Putamen (tissue), 1 donor: ENCODE measurements around the gene PSPC1.
"Not testable (repeated sequence)": the region's sequence is repeated elsewhere in the genome, so short reads cannot be mapped to it uniquely, and the experiment has no call there.

Experiments
- DNase-seq: peaks from one replicate; pipeline ENCODE4 v3.0.0-alpha.2; 2016; ENCODE audit warnings: low spot score

The PSPC1 gene

DNA sequence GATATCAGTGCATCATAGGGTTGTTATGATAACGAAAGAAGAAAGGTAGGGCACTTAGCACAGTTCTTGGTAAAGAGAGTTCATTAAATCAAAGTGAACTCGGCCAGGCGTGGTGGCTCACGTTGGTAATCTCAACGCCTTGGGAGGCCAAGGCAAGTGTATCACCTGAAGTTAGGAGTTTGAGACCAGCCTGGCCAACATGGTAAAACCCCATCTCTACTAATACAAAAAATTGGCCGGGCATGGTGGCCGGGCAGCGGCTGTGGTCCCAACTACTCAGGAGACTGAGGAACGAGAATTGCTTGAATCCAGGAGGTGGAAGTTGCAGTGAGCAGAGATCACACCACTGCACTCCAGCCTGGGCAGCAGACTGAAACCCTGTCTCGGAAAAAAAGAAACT lies 19.1 kb downstream of the PSPC1 start:
- DNase-seq: no peak

- no peak for DNase-seq
Measured at GRCh38 chr13:19759669-19760068, 23.1 kb downstream of the PSPC1 start.

GRCh38 chr13:19742643-19743042 lies 40.1 kb downstream of the PSPC1 start:
- DNase-seq: no peak

DNA sequence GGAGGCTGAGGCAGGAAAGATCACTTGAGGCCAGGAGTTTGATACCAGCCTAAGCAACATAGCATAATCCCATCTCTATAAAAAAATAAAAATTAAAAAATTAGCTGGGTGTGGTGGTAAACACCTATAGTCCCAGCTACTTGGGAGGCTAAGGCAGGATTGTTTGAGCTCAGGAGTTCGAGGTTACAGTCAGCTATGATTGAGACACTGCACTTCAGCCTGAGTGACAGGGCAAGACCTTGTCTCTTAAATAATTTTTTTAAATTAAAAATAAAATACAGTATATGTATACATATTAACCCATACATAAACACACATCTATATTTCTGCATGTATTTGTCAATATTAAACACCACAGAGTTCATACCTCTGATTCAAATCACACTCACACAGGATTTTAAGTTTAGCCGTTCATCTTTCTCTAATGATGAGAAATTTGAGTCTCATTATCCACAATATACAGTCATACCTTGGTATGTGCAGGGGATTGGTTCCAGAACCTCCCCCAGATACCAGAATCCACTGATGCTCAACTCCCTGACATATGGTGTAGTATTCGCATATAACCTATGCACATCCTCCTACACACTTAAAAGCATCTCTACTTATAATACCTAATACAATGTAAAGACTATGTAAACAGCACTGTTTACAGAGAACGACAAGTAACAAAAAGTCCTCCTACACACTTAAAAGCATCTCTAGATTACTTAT lies 44.7 kb downstream of the PSPC1 start:
- DNase-seq: no peak

GRCh38 chr13:19726611-19727010 lies 56.1 kb downstream of the PSPC1 start:
- no peak for DNase-seq

DNA sequence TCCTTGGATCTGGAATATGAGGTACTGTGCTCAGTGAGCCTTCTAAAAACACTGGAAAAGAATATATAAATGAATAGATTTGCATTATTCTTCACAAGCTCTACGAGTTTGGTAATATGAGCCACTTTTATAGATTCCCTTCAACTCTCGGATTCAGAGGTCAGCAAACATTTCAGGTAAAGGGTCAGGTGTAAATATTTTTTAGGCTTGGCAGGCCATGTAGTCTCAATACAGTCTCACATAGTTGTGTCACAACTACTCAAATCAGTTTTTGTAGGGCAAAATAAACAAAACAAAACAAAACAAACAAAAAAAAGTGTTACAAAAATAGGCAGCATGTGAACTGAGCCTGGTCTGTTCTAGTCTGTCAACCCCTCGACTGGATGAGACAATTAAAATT lies 57.4 kb downstream of the PSPC1 start:
- DNase-seq: no peak

DNA sequence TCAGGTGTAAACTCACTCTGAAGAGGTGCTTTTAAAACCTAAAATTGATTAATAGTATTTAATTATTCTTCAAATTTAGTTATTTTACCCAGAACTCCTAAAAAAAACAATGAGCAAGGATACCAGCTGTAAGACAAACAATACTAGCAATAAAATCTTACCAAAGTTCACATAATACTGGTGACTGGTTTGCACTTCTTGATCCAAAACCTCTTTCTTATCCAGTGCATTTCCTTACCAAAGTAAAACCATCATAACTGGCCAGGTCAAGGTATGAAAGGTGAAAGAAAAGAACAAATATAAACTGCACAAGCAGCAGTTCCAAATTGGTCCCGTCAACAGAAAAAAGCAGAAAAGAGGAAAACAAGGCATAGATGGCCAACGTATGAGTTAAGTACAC lies 62.7 kb downstream of the PSPC1 start:
- DNase-seq: no peak

DNA sequence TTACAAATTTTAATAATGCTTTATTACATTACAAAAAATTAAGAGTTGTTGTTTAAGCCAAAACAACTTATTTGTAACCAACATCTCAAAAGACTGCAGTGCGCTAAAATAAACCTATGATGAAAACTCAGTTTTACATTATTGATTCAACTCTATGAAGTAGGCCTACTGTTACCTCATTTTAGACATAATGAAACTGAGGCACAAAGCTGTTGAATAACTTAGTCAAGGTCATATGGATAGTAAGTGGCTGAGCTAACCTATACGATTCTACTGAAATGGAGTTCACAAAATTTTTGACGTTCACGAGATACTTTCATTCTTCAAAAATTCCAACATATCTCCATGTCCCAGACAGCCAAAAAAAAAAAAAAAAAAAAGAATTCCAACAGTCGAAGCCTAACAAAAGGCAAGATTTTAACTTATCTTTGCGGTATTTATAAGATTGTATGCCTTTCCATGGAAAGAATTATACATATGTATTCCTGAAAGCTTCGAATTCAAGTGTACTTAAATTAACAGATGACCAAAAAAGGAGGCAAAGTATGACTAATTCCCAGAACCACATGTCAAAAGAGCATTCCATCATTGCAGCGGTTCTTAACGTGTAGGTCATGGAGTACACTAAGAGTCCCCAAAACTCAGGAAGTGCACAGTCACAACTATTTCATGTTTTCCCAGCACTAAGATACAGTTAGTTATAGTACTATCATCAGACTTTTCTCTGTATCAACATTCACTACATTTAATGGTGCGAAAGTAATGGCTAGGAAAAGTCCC lies 69.4 kb downstream of the PSPC1 start:
- DNase-seq: no peak

DNA sequence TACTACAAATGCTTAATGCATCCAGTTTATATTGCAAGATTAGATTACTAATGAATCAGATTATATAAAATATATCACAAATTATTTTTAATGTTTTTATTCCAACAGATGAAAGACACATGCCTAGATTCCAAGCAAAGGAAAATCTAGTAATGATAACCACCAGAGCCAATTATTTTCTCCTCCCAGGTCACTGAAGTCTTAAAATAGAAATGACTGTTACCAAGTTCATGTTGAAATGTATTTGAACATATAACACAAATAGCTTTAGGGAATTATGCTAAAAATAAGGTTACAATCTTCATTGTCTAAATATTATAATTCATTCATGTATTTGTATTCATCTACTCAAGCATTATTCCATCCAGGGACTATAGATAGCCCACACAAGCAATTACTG lies 73.0 kb downstream of the PSPC1 start:
- DNase-seq: not testable (repeated sequence)

- DNase-seq: not testable (repeated sequence)
Measured at GRCh38 chr13:19709039-19709438, 73.7 kb downstream of the PSPC1 start.

DNA sequence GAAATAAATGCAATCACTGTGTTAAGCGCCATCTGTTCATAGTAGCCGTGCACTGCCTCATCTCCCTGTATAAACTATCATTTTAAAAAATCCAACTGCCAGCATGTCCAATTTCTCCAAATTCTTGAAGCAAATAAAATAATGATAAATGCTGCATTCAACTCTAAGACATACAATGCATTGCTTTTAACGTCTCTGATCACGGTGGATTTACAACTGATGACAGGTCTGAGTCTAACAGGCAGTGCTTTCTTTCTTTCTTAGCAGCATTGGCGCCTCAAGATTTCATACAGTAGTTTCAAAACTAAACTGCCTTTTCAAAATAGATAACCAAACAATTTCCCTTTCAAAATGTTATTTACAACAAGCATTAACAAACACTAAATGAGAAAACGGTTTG lies 78.5 kb downstream of the PSPC1 start:
- not testable (repeated sequence) for DNase-seq

- not testable (repeated sequence) for DNase-seq
Measured at GRCh38 chr13:19701619-19702018, 81.1 kb downstream of the PSPC1 start.

GRCh38 chr13:19700963-19701362 lies 81.8 kb downstream of the PSPC1 start:
- not testable (repeated sequence) for DNase-seq

DNA sequence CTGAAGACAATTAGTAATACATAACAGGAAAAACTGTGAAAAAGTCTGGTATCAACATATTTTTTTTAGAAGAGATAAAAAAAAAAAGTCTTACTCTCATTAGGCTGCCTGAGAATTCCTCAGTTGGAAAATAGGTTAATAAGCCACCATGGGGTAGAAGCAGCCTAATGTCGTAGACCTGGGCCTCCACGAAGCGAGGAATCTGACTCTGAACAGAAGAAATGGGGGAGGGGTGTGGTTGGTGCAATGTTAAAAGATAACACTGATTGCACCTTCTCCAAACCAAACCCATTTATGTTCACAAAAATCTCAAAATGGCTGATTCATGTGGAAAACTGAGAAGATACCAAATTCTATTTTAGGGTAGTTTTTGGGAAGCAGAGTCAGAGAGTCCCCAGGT lies 86.9 kb downstream of the PSPC1 start:
- no peak for DNase-seq

GRCh38 chr13:19695428-19695827 lies 87.3 kb downstream of the PSPC1 start:
- DNase-seq: no peak

DNA sequence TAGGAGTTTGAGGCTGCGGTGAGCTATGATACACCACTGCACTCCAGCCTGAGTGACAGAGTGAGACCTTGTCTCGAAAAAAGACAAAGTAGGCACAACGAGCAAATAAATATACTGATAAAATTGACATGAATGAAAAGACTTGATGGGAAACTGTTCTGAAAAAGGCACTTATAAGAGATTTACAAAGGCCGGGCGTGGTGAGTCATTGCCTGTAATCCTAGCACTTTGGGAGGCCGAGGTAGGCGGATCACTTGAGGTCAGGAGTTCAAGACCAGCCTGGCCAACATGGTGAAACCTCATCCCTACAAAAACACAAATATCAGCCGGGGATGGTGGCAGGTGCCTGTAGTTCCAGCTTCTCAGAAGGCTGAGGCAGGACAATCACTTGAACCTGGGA lies 91.3 kb downstream of the PSPC1 start:
- not testable (repeated sequence) for DNase-seq

DNA sequence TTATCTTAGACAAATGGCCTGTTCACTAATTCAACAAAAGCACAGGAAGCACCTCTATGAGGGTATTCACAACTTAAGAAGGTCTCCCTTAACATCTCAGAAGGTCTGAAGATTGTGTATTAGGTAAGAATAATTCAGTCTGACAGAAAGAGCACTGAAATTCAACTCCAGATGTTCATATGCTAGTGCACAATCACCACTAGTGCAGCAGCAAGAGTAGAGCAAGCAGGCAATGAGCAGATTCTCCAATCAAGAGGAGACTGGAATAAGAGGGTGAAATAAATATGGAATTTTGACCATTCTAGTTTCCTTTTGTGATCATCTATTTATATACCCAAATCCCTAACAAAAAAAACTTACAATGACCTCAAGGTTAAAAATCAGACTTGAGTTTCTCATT lies 97.3 kb downstream of the PSPC1 start:
- DNase-seq: no peak

- no peak for DNase-seq
Measured at GRCh38 chr13:19685034-19685433, 97.7 kb downstream of the PSPC1 start.

DNA sequence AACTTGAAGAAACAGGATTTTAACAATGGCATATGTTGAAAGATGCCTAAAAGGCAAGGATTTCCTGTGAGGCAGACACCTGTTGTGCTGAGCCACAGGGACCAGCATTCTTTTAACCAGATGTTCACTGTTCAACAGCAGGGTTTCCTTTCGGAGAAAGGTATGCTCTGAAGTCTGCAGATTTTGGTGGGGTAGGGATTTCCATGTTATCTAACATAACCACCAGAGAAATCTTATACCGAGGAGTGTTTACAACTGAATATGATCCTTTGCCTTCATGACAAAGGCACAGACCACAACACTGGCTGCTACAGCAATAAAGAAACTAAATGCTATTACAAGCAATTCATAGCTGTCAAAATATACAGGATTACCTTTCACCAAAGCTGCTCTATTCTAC lies 101.2 kb downstream of the PSPC1 start:
- DNase-seq: no peak

GRCh38 chr13:19680751-19681150 lies 102.0 kb downstream of the PSPC1 start:
- no peak for DNase-seq

DNA sequence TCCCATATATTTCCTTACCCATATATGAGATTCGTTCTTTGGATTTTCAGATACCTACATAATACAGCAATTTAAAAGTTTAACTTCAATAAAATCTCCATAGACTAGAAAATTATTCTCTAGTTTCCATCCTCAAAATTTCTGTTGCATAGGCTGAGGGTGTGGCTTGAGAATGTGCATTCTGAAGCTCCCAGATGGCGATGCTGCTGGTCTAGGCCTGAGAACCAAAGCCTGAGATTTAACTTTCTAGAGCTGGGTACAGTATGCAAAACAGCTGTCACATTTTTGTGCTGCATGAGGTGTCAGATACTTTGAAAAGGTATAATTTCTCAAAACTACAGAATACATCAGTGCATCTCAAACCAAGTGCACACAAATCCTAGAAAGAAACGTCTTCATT lies 106.6 kb downstream of the PSPC1 start:
- no peak for DNase-seq

DNA sequence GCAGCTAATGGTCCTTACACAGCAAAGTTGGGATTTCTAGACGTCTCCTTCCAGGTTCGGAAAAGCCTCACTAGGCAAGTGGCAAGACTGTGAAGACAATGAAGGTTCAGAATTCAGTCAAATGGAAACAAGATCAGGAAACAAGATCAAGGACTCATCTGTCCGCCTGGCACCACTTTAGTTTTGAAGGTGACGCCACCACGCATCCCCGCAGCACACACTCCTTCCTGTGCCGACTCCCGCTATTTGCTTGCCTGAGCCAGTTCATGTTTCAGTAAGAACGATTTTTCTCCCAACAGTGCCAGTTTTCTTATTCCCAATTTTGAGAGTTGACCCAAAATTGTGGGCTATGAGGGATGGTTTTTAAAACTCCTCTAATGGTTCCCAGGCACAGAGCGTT lies 107.8 kb downstream of the PSPC1 start:
- no peak for DNase-seq
